NCI-H69 (cell line): Measurements from ENCODE around the gene ABI3BP.
"Not testable (repeated sequence)": the region's sequence is repeated elsewhere in the genome, so short reads cannot be mapped to it uniquely, and the experiment has no call there.

Experiments used
- DNase-seq: peaks from one replicate; lab custom pipeline; 2025; lab: John Stamatoyannopoulos, UW

The ABI3BP gene, protein sequence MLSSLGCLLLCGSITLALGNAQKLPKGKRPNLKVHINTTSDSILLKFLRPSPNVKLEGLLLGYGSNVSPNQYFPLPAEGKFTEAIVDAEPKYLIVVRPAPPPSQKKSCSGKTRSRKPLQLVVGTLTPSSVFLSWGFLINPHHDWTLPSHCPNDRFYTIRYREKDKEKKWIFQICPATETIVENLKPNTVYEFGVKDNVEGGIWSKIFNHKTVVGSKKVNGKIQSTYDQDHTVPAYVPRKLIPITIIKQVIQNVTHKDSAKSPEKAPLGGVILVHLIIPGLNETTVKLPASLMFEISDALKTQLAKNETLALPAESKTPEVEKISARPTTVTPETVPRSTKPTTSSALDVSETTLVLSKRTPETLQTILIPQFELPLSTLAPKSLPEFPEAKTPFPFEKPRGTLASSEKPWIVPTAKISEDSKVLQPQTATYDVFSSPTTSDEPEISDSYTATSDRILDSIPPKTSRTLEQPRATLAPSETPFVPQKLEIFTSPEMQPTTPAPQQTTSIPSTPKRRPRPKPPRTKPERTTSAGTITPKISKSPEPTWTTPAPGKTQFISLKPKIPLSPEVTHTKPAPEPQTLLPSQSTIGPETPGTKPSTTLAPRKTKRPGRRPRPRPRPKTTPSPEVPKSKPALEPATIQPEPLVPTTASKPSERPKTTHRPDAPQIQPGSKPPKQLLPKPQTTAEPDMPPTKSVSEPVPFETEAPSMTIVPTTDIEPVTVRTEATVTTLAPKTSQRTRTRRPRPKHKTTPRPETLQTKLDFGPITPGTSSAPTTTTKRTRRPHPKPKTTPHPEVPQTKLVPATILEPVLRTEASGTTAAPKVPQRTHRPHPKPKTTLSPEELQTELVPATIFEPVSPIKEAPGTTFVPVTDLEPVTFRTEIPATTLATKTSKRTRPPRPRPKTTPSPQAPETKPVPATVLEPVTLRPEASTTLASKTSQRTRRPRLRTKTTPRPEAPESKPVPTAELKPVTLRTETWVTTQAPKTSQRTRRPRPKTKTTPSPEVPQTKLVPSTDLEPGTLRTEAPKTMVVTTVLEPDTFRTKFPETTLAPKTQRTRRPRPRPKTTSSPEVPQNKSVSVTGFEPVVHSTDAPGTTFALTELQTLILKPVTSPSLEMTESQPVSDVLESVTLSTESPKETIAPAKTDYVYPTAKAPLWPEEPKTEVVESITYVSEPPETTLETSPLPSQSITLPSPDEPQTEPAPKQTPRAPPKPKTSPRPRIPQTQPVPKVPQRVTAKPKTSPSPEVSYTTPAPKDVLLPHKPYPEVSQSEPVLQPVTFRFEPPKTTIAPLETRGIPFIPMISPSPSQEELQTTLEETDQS (N-terminal part only)

DNA sequence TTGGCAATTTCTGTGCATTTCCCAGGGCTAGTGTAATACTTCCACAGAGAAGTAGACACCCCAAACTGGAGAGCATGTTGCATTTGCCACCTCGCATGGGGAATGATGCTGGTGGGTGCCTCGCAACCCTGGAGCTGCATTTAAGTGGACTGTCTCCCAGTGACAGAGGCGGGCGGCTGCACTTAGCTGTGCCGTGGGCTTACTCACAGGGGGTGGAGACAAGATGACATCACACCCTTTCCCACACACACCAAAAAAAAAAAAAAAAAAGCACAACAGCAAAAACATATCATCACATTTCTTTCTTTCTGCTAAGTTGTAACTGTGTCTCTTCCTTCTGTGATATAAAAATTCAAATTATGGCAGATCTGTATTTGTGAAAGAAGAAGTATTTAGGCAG, at the start of gene ABI3BP:
ABI3BP (minus strand) TSS at position 113 of the 400 bp plus-strand sequence; CDS start at position 76, 37 bp downstream.
- peak; percentile 10 for DNase-seq

DNA sequence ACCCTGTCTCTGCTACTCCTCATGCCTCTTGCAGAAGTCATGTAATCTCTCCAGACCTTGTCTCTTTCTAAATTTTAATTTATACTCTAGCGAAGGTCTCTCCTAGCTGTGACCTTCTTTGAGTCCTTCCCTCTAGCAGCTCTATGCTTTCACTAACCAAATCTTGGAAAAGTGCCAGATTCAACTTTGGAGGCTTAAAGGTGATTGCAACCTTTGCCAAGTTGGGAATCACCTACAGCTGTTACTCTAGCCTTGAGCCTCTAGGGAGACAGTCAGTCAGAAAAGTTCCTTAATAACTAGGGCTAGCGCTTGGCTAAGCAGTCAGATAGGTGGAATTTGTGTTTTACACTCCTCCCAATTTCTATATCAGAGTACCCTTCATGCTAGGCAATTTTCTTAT, 46.1 kb upstream of the ABI3BP start:
- DNase-seq, result peak; percentile 56

DNA sequence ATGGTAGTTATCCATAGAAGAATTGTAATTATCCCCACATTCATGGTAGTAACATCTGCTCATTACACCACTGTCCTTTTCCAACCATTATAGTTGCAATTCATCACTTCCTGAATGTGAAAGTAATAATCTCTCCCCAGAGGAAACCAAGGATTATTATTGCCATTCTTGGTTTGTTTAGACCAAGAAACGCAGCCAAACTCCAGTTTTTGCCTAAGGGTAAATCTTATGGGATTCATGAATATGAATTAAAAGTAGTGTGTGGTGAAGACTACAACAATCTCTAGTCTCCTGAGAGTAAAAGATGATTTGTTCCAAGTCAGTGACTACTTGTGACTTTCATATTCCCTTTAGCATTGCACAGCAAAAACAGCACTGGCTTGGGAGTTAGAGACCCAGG, 45.7 kb upstream of the ABI3BP start:
- peak; percentile 24 for DNase-seq

DNA sequence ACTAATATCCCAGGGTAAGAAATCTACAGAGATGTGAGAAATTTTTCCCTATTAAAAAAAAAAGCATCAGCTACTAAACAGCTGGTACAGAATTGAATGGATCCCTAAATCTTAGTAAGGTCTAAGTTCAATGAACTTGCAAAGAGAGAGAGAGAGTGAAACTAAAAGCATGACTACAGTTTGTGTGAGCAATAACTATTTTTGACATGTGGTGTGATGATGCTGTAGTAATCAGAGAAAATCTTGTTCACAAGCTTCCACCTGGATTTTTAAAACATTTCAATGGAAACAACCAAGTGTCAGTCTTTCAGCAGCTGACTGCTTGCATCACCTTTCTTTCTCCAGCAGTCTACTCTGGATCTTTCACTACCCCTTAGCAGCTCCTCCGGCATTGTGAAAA, 45.2 kb upstream of the ABI3BP start:
- no peak for DNase-seq

DNA sequence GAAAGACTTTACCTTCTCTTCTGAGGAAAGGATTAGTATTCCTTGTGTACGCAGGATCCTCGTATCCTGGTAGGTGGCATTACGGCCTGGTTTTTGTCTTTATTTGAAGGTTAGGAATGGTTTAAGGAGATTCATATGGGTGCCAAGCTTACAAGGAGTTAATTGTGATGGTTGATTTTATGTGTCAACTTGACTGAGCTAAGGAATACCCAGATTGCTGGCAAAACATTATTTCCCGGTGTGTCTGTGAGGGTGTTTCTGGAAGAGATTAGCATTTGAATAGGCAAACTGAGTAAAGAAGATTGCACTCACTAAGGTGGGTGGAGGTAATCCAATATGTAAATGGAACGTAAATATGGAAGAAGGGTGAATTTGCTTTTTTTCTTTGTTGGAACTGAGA, 44.4 kb upstream of the ABI3BP start:
- DNase-seq, result no peak

DNA sequence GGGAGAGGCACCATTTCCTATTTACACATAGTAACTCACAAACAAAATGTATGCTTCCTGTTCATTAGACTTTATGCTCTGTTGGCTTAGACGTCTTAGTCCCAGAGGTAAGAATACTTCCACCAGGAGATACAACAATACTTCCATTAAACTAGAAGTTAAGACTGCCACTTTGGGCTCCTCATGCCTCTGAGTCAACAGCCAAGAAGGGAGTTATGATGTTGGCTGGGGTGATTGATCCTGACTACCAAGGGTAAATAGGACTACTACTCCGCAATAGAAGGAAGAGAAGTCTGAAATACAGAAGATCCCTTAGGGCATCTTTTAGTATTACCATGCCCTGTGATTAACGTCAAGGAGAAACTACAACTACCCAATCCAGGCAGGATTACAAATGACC, 43.5 kb upstream of the ABI3BP start:
- DNase-seq, result no peak

DNA sequence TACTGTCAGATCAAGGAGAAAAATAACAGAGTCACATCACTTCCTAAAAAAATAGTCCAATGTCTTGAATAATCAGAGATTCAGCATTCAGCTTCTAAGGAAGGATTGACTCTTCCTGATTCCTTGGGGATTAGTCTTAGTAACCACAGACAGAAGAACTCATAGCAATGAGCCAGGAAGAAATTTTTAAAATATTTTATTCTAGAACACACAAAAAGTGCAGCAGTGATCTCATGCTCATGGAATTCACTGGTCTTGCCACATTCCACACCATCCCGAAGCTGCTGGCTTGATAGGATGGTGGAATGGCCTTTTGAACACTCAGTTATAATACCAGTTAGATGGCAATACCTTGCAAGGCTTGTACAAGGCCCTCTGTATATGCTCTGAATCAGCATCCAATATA, 43.0 kb upstream of the ABI3BP start:
- no peak for DNase-seq

DNA sequence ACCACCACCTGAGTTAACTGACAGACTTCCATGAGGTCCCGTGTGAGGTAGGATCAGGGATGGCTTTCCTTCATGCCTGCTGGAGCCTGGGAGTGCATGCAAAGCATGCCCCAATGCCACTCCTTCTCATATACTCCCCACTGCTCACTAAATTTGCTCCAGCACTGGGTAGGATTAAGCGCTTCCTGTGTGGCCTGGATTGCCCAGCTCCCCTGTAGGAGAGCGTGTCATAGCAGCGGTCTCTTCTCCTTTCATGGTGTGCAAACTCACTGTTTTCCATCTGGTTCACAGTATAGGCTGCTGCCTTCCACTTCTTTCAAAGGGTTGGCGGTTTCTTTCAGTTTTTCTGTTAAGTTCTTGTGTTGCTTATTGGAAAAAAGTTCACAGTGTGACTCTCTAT, 34.1 kb upstream of the ABI3BP start:
- DNase-seq, result no peak

DNA sequence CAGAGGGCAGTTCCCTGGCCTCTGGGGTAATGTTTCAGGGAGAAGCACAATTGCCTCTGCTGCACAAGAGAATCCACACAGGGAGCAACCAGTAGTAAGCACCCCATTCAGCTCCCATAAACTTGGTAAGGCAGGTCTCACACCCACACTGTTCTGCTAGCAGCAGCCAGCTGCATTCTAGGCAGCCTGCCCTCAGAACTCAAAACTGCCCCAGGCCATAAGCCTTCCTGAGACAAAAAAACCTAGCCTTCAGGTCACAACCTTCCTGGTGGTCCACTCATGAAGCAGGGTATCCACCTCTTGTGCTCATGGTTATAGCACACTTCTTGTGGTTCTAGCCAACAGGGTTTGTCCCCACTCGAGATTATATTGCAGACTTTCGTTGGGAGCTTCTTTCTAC, 33.7 kb upstream of the ABI3BP start:
- no peak for DNase-seq

DNA sequence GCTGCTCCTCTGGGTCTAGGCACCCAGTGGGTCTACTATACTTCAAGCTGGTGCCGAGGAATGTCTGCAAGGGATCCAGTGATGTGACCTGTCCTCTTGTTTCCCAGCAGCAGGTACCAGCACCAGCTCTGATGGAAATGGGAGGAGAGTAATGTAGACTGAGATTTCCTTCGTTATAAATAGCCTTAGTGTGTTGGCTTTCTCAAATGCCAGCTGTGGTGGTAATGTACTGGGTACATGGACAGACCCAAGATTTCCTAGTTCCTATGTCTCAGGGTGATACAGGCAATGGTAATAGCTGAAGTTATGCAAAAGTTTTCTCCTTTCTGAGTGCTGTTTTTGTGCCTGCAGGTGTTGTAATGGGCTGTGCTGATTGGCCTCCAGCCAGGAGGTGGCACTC, 33.0 kb upstream of the ABI3BP start:
- DNase-seq, result no peak

DNA sequence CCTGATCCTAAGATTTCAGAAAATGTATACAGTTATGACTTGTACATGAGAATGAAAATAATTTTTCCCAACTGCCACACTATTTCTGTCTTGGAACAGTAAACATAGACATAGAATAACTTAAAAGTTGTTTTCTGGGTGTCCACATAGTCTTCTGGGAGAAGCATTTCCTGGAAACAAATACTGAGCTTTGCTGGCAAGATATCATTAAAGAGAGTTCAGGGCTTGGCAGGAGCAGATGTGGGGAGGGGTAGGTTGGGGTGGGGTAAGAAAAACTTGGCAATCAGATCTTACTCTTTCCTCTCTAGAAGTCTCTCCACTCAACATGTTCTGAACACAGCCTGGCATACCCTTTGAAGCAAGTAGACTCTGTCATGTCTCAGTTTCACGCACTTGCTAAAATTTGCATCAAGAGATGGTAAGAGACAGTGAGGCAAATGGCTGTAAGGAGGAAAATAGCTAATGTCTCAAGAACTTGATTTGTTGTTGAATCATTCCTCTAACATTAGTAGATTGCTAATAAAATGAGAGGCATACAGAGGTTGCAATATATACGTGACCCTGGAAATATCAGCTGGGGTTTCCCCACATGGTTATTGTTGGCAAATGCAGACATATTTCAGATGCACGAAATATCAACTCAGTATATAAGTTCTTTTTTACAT, 27.3 kb upstream of the ABI3BP start:
- DNase-seq, result no peak

DNA sequence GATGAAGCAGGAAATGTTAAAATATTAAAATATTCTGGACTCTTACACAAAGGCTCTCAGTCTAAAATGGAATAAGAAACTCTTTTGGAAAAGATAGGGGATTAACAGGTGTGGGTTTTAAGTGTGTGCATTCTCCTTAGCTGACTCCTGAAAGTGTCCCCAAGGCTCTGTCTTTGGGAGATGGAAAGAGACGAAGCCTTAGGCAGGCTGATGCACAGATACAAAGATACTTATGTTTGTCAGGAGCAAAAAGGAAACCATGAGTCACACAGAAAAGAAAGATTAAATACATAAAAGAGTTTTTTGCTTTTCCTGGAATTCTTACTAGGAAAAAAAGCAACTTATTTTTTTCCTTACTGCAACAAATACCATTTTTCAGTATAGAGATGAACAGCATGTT, 23.8 kb upstream of the ABI3BP start:
- no peak for DNase-seq

DNA sequence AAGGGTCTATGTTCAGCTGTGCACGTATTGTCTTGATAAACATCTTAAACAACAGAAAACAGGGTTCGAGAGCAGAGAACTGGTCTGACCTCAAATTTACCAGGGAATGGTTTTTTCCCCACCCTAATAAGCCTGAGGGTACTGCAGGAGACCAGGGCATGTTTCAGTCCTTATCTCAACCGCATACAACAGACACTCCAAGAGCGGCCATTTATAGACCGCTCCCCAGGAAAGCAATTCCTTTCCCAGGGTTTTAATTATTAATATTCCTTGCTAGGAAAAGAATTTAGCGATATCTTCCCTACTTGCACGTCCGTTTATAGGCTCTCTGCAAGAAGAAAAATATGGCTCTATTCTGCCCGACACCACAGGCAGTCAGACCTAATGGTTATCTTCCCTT, 19.1 kb upstream of the ABI3BP start:
- DNase-seq, result not testable (repeated sequence)

DNA sequence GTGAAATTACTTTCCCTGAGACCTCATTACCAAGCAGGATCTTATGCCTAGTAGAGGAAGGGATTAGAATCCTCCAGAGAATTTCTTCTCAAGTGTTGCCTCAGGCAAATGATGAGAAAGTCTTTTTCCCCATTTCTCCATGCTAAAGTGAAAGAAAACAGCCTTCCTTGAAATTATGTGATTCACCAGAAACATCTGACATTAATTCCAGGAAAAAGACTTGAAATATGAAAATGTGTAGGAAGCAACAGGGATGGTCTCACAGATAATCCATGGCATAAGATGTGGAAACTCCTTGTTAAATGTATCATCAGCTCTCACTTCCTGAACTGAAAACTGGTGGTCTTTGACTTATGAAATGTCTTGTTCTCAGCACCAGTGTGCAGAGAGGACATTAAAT, 17.9 kb upstream of the ABI3BP start:
- no peak for DNase-seq

DNA sequence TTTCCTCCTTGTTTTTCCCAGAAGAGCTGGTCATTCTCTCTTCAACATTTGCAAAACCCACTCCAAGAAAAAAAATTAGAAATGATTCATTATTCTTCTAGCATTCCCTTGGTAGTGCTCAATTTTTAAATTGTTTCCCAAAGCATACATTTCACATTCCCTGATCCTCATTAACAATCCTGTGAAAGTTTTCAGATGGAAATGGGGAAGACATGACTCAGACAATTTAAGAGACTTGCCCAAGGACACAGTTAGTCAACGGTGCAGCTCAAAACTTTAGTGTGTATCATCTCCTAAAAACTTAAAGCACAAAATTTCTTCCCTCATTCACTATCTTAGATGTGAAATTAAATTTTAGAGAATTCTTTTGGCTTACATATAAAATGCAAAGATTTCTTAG, 17.1 kb upstream of the ABI3BP start:
- no peak for DNase-seq

DNA sequence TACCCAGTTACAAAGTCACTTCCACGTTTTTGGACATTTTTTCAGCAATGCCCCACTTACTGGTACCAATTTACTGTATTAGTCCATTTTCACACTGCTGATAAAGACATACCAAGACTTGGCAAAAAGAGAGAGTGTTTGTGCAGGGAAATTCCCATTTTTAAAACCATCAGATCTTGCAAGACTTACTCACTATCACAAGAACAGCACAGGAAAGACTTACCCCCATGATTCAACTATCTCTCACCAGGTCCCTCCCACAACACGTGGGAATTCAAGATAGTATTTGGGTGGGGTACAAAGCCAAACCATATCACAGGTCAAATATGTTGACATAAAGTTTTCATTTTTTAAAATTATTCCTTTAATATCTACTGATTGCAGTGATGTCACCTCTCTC, 16.2 kb upstream of the ABI3BP start:
- no peak for DNase-seq

DNA sequence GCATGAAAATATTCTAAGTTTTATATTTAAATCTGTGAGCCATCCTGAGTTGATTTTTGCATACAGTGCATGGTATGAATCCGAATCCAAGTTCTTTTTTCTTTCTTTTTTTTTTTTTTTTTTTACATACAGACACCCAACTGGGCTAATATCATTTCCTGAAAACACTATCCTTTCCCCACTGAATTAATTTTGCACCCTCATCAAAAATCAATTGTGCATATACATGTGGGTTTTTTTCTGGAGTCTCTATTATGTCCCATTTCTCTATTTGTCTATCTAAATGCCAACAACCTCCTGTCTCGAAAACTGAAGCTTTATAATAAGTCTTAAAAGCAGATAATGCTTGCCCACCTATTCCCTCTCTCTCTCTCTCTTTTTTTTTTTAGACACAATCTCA, 5.9 kb upstream of the ABI3BP start:
- no peak for DNase-seq

DNA sequence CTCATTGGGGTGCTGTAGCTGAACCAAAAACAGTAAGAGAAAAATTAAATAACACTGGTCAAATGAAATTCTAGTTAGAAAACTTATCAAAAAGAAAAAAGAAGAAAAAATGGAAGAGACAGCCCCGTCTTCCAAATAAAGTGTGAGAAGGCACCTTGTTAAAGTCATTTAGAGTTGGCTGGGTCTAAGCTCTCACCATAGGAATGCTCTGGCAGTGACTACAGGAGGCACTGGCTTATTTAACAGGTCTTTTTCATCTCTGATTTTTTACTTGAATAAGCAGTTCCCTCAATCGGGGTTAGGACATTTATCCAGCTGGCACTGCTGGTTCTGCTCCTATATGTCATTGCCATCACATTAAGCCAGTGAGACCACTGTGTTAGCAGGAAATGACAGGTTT, 1.6 kb upstream of the ABI3BP start:
- DNase-seq, result no peak

DNA sequence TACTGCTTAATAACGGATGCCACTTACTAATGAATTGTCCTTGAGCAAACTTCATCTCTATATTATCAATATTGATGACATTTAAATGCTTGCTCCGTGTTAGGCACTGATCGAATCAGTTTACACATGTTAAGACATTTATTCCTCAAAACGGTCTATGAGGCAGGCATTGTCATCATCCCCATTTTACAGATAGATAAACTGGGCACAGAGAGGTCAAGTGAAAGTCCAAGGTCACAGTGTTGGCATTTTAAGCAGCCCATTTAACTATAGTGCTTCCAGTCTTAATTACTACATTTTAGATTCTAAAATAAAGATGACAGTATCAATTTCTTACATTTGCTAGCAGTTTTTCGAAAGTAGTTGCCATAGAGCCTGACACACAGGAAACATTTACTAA, 966 bp upstream of the ABI3BP start:
- DNase-seq, result no peak

DNA sequence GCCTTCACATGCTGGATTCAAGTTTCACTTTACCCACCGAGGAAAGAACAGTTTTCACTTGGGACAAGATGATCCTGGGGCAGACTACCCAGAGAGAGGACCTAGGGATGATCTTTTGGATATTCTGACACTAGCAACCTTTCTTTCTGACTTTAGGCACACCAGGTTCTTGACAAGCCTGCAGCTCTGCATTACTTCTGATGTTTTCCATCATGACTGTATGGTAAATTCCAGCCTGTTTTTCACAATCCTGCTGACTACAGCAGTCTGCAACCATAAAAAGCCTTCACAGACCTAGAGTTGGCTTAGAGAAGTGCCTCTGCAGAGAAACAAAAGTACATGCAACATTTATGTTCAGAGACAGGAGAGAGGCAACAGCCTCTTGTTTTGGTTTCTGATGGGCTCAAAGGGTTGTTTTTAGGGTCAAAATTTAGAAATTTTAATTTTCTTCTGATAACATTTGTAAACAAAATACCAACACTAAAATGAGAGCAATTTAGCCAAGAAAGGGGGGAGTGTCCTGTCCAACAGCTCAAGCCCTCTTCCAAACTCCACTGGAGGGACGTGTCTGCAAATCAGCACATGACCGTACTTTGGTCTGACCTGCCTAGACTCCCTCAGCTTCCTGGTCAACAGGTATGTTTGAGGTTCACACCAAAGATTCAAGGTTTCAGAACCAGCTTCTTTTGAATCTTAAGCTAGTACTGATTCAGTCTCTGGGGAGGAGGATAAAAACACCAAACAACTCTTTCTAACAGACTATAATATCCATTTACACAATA, 799 bp downstream of the ABI3BP start:
- no peak for DNase-seq

DNA sequence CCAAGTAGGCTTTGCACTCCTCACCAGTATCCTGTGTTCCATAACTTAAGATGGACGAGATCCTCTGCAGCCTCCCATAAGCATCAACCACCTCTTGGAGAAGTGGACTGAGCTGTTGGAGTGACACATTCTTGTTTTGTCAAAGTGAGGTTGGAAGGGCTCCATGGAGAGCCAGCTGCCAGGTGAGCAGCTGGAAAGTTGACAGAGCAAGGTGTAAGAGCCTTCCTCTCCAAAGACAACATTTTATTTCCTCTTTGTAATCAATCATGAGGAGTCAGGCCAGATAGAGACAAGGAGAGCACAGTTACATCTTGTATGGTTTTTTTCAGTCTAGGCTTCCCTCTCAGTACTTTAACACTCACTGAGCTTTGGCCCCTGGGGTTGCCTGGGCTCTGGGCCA, 5.1 kb downstream of the ABI3BP start:
- no peak for DNase-seq
